Effector CD8-positive, alpha-beta T cell (primary cell): ENCODE results near the gene EFCAB9.
"Not testable (repeated sequence)": the region's sequence is repeated elsewhere in the genome, so short reads cannot be mapped to it uniquely, and the experiment has no call there.

Experiments used
- DNase-seq: peaks from one replicate; lab custom pipeline; 2025; lab: John Stamatoyannopoulos, UW

Gene EFCAB9

DNA sequence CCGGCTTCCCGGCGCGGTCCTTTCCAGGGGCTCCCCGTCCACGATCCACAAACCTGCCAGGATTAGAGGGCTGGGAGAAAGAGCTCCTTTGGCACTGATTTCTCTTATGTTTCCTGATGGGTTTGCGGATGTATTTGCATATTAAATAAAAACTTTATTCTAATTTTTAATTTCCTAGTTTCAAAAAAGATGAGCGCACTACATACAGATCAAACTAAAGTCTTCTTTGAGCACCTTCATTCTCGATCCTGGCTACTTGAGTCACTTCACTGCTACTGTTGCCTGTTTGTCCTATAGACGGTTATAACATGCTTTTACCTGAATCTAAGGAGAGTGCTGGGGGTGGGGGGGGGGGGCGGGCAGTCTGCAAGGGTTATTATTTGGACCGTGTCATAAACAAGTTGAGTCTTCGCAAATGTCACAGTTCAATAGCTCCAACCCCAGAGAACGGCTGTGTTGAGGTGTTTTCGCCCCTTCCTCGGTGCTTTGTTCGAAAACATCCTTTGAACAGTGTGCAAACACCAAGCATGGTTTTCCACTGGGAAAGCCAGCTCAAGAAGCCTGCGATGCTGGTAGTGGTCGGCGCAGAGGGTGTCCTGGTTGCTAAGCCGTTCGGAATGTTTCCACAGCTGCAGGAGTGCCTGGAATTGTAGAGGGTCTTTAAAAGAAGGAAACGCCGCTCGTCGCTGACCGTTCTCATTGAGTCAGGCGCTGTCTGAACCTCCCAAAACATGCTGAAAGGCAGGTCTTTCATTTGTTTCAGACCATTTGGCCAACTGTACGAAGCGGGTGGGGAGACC lies 4.9 kb upstream of the EFCAB9 start:
- no peak for DNase-seq

DNA sequence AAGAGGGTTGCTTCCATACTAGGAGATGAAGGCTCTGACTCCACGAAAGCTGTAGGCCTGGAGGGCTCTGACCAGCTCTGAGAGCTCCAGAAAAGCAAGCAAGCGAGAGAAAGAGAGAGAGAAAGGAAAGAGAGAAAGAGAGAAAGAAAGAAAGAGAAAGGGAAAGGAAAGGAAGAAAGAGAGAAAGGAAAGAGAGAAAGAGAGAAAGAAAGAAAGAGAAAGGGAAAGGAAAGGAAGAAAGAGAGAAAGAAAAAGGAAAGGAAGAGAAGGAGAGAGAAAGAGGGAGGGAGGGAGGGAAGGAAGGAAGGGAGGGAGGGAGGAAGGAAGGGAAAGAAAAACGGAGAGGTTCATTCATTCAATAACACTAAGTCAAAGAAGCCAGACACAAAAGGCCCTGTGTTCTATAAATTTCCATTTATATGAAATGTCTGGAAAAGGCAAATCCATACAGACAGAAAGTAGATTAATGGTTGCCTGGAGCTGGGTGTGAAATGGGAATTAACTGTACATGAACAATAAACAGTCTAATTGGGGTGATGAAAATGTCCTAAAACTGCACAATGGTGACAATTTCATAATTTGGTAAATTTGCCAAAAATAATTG lies 4.2 kb upstream of the EFCAB9 start:
- no peak for DNase-seq

DNA sequence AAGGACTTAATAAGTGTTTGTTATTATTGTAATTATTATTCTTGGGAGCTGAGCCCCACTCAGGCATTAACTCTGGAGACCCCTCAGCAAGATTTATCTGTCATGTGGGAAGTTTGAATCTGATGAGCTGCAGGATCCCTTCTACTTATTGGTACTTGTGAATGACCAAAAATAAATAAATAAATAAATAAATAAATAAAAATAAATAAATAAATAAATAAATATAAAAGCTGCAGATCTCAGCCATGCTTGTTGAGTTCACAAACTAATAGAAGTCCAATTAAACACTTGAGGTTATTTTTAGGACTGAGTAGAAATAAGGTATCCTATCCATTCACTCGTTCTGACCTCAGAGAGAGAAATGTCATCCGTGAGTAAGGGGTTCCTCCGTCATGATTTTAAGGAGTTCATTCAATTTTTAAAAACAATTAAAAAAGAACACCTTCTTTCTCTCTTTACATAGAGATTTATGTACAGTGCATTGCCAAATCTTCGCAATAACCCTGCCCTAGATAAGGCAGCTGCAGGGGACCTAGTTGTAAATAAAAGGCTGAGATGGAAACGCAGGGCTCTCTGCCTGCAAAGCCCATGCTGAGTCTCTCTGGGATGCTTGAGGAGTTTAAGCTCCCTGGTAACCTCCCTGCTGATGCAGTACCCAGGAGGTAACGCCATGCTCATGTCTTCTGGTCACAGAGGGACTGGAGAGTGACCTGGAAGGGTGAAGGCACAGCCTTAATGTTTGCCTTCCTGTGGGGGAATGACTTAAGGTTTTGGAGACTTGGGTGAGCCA lies 1.2 kb downstream of the EFCAB9 start:
- no peak for DNase-seq

DNA sequence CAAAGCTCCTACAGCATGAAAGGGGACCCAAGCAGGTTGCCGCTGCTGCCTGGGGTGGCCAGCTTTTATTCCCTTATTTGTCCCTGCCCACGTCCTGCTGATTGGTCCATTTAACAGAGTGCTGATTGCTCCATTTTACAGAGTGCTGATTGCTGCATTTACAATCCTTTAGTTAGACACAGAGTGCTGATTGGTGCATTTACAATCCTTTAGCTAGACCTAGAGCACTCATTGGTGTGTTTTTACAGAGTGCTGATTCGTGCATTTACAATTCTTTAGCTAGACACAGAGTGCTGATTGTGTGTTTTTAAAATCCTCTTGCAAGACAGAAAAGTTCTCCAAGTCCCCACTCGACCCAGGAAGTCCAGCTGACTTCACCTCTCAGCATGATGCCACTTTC lies 3.8 kb downstream of the EFCAB9 start:
- not testable (repeated sequence) for DNase-seq

DNA sequence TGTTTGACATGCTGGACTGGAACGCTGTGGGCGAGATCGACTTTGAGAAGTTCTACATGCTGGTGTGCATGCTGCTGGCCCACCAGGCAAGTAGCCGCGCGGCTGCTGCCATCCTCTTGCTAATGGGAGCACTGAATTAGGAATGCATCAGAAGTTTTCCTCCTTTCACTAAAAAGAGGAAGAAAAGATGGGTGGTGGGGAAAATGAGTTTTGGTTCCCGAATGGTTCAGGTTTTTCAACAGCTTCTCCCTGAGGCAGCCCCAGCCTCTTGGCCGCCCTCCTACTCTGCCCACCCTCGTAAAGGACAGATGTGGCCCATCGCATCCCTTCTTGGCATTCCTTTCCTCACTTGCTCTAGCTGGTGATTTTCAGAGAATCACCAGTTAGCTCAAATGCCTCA lies 5.5 kb downstream of the EFCAB9 start:
- no peak for DNase-seq

DNA sequence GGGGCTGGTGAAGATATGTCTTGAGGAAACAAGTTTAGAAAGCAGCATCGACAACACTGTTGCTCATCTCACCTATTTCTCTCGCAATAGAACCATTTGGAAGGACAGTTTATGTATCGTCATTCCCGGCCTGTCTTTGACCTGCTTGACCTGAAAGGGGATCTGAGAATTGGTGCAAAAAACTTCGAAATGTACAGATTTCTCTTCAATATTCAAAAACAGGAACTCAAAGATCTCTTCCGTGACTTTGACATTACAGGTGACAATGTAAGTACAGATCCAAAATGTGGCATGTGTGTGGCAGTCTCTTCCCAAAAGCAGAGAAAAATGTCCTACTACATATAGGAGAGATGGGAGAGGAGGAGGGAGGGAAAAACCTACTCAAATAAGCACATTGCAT lies 6.5 kb downstream of the EFCAB9 start:
- DNase-seq: no peak

DNA sequence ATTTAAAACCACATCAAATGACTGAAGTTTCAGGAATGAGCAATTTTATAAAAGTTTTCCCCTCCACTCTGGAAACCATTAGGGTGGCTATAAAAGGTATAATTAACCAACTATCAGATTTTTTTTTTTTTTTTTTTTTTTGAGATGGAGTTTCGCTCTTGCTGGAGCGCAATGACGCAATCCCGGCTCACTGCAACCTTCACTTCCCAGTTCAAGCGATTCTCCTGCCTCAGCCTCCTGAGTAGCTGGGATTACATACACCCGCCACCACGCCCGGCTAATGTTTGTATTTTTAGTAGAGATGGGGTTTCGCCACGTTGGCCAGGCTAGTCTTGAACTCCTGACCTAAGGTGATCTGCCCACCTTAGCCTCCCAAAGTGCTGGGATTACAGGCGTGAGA lies 12.0 kb downstream of the EFCAB9 start:
- not testable (repeated sequence) for DNase-seq

DNA sequence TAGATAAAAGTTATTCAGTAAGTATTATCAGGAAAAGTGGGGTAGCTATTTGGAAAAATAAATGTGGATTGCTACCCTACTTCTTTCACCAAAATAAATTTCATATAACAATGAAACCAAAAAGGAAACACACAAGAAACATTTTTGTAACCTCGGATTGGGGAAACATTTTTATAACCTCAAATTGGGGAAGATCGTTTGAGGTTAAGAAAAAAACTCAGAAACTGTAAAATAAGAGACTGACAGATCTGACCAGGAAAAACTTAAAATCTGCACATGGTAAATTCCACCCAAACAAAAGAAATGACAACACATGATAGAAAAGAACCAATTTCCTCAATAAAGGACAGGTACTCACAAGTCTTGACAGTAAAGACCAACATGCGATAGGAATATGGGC lies 13.5 kb downstream of the EFCAB9 start:
- DNase-seq: no peak

DNA sequence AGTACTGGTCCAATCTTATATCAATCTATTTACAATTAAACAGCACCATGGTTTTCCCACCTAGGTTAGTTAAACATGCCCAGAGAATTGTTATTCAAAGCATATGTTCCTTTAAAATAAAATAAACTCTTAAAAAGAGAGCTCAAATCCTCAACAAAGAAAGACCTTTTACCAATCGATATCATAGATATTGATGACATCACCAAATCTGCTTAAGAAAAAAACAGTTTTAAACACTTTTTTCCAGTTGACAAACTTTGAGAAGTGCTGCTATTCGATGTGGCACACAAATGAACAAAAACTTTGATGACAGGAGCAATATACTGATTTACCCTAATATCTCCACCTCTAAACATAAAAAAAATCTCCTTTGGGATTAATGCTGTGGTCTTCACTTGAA lies 15.7 kb downstream of the EFCAB9 start:
- no peak for DNase-seq

DNA sequence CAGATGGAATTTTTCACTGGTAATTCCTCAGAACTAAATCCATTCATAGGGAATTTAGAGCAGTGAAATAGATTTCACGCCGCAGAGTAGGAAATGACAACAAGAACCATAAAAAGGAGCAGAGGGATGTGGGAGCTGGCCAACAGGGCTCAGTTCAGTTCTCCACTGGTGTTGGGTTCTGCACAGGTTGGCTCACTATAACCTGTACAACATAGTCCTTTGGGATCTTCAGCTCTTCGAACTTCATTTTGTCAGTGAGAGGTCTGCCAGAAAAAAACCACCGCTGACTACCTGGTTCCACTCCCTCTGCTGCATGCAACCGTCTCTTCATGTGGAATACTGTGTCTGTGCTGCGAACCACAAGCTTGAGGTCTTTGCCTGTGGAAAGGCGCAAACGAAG lies 17.7 kb downstream of the EFCAB9 start:
- no peak for DNase-seq

DNA sequence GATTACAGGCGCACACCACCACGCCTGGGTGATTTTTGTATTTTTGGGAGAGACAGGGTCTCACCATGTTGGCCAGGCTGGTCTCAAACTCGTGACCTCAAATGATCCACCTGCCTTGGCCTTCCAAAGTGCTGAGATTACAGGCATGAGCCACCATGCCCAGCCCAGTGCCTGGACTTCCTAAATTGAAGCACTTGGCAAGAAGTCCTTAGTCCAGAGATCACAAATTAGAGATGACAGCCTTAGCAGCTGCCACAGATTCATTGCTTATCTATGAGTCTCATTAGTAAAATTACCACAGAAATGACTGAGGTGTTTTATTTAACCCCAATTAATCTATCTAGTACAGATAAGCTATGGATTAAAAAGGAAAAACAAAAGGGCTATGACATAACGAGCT lies 19.2 kb downstream of the EFCAB9 start:
- no peak for DNase-seq

DNA sequence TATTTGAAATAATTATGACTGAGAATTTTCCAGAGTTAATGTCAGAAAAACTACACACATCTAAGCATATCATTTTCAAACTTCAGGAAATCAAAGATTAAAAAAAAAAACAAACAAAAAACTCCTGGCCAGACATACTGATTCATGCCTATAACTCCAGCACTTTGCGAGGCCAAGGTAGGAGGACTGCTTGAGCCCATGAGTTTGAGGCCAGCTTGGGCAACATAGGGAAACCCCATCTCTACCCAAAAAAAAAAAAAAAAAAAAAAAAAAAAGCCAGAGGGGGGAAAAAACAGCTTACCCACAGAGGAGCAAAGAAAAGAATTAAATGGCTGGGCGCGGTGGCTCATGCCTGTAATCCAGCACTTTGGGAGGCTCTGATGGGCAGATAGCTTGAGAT lies 22.4 kb downstream of the EFCAB9 start:
- no peak for DNase-seq

DNA sequence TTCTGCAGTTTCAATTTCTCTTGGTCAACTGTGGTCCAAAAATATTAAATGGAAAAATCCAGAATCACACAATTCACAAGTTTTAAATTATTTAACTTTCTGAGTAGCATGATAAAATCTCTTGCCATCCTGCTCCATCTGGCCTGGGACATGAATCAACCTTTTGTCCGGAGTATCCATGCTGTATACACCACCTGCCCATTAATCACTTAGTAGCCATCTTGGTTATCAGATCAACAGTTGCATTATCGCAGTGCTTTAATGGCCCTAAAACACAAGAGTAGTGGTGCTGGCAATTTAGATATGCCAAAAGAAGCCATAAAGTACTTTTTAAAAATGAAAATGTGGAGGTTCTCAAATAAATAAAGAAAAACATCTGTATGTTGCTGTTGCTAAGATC lies 25.3 kb downstream of the EFCAB9 start:
- DNase-seq: no peak

DNA sequence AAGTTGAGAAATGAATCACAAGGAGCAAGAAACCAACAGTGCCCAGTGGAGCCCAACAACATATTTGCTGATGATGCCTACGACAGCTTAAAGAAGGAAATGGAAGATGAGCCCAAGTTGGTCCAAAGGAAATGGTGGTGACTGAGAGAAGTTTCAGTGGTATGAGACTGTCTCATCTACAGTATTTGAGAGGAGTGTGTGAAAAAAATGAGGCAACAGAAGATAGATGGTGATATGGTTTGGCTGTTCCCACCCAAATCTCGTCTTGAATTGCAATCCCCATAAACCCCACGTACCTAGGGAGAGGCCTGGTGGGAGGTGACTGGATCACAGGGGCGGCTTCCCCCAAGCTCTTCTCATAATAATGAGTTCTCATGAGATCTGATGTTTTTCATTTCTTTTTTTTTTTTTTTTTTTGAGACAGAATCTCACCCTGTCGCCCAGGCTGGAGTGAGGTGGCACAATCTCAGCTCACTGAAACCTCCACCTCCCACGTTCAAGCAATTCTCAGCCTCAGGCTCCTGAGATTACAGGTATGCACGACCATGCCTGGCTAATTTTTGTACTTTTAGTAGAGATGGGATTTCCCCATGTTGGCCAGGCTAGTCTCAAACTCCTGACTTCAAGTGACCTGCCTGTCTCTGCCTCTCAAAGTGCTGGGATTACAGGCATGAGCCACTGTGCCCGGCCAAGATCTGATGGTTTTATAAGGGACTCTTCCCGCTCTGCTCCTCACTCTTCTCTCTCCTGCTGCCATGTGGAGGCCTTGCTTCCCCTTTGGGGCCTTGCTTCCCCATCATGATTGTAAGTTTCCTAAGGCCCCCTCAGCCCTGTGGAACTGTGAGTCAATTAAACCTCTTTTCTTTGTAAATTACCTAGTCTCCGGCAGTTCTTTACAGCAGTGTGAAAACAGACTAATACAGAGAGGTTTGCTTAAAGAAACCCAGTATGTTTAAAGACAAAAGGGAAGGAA lies 30.2 kb downstream of the EFCAB9 start:
- DNase-seq: no peak

DNA sequence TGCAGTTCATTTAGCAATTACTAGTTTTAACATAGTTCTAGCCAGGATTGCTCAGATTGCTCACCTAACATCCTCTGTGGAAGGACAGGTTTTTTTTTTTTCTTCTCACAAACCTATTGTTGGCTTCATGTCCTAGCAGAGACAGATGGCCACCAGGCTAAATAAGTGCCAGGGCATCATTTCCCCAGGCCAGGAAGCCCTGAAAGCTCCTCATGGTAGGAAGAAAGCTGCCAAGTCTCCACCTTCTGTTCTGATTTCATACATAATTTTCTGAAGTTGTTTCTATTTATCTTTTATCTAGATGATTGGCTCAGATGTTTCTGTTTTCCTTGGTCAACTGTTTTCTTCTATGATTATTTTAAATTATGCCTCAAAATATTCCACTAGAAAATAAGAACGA lies 31.0 kb downstream of the EFCAB9 start:
- no peak for DNase-seq

DNA sequence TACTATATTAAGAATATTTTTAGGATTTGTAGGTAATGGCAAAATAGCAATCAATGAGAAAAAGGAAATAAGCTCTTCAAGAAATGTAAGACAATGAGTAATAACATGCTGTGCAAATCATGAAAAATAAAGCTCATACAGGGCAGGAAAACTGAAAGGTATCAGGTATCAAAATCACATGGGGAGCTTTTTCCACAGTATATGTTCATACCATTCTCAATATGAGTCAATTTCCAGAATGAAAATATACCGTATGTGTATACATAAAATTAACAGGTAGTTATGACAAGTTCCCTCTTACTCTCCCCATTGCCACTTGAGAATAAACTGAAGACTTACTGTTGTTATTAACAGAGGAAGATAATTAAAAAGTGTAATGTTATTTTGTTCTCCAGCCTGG lies 35.9 kb downstream of the EFCAB9 start:
- DNase-seq: no peak

DNA sequence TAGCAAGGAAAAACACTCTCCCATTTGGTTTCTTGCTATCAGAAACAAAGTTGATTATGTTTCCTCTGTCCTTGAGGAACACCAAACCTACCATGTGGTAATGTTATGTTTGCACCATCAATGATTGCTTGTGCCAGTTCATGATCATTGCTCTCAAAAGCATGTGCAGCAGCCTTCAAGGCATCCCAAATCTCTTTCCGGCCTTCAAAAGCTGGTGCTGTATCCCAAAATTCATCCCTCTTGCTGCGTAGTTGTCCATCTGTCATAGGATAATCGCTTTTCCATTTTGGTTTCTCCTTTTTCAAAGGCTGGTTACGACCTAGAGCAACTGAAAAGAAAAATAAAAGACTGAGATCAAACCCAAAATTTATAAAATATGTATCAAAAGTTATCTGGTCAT lies 40.1 kb downstream of the EFCAB9 start:
- DNase-seq: no peak

DNA sequence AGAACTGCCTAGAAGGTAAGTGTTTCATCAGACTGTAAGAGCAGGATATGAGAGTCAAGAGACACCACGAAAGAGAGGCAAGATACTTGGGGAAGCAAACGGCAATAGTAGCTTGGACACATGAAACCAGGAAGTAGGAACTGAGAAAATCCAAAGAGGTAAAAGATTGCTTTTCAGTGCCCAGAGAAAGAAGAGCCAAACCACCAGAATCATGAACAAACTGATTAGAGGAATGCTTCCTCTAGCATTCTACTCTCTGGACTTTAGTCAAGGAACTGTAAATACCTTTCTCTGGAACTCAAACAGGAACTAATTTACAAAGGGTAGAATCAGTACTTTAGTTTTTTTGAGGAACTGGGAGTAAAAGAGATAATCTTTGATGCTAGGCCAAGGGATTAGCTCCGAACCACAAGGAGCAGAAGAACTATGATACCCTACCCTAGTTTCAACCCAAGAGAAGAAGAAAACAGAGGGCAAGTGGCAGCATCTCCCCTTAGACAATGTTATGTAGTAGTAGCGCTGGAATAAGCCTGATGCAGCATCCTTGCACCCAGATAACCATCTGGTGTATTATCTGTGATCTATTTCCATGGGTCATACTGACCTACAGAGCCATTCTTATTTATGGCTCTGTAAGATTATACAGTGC lies 41.3 kb downstream of the EFCAB9 start:
- no peak for DNase-seq

DNA sequence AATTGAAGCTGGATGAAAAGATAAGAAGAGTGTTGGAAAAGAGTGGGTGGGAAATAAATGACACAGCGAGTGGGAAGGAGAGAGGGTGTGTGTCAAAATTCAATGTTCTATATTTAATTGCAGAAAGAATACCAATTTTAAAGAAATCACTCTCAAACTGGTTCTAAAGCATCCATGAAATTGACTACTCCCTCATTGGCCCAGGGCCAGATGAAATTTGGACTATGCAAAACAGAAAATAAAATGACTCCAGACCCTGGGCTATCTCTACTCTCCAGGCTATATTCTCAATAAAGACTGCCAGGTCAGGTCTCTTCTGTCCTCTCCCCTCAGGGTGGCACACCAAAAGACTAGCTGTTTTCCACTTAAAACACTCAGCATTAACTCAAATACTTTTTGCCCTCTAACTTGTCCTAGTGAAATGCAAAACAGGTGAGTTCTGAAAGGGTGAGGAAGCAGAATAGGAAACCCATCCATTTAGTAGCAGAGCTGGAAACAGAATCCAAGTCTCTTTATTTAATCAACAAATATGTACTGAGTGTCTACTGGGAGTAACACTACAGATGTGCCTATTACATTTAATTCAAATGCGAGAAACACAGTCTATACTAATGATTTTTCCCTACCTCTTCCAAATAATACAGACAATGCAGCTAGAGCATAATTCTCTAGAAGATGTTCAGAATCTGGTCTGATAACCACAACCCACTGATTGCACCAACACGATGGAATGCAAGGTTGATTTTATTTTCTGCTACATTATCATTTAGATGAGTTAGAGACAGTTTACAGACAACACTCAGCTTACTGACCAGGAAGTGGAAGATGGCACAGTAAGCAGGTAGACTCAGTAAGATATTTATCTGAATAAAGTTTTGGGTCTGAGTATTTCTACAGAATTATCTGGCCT lies 42.1 kb downstream of the EFCAB9 start:
- no peak for DNase-seq

DNA sequence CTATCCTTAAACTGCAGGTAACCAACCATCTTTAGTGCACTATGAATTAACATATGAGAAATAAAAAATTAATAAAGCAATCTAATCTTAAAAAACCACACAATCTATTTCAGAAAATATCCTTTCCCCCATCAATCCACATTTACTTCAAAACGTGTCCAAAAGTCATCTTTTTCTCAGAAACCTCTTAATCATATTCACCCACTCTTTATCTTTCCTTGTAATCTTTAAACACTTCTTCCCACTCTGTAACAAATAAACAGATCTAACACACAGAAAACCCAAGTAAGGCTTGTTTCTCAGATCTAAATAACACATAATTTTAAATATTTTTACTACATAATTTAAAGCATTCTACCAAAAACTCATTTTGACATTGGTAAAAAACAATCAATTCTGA lies 44.4 kb downstream of the EFCAB9 start:
- no peak for DNase-seq
